Measurements from ENCODE around the gene TMEM201.
A peak's percentile ranks its signal among the peaks of the same experiment; 100 is the strongest.

Gene TMEM201, protein sequence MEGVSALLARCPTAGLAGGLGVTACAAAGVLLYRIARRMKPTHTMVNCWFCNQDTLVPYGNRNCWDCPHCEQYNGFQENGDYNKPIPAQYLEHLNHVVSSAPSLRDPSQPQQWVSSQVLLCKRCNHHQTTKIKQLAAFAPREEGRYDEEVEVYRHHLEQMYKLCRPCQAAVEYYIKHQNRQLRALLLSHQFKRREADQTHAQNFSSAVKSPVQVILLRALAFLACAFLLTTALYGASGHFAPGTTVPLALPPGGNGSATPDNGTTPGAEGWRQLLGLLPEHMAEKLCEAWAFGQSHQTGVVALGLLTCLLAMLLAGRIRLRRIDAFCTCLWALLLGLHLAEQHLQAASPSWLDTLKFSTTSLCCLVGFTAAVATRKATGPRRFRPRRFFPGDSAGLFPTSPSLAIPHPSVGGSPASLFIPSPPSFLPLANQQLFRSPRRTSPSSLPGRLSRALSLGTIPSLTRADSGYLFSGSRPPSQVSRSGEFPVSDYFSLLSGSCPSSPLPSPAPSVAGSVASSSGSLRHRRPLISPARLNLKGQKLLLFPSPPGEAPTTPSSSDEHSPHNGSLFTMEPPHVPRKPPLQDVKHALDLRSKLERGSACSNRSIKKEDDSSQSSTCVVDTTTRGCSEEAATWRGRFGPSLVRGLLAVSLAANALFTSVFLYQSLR

DNA sequence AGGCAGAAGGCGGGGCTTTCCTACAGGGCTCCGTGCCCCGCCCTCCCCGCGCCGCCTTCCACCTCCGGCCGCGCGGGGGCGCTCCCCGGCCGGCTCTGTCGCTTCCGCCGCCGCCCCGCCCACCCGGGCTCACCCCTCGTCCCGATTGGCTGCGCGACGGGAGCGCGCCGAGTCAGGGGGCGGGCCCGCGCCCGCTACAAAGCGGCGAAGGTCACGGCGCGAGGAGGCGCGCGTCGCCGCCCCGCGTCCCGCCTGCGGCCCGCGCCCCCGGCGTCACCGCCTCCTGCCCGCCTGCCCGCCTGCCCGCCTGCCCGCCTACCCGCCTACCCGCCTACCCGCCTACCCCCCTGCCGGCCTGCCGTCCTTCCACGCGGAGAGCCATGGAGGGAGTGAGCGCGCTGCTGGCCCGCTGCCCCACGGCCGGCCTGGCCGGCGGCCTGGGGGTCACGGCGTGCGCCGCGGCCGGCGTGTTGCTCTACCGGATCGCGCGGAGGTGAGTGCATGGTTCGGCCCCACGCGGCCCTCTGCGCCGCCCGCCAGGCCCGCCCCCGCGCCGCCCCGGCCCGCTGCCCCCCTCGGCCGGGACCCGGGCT lies at the start of gene TMEM201:
TMEM201 (plus strand) TSS at position 361 of the 593 bp plus-strand sequence; CDS start at position 381, 20 bp downstream.
- Histone ChIP-seq H3K9ac (ENCODE audit: low read length in 2 of 2) (peak within 1 kb of the TSS; percentile 66 to 74), H3K4me1 (ENCODE audit: control insufficient read depth, insufficient read depth, low read length) (peaks cover 31% of the 10 kb centered on the region), H3K27ac (ENCODE audit: low read length) (peak within 1 kb of the TSS; percentile 46), H3K27me3 (ENCODE audit: control insufficient read depth in 1 of 2, insufficient read depth in 2 of 2, low read length in 2 of 2) (no peaks in the 10 kb centered on the region), H3K9me3 (ENCODE audit: control insufficient read depth in 2 of 2, low read length in 2 of 2) (no peaks in the 10 kb centered on the region), H3K36me3 (ENCODE audit: control insufficient read depth in 2 of 2, insufficient read depth in 2 of 2, low read length in 2 of 2) (no peaks in the 10 kb centered on the region), H3K4me3 (ENCODE audit: low read length in 2 of 2) (peak within 1 kb of the TSS; percentile 70 to 78)

- H3K9ac ChIP-seq (ENCODE audit: low read length in 2 of 2), result peak within 1 kb of the TSS; percentile 84 to 85
- H3K36me3 ChIP-seq (ENCODE audit: control insufficient read depth in 2 of 2, insufficient read depth in 2 of 2, low read length in 2 of 2), result no peaks in the 10 kb centered on the region
- H3K9me3 ChIP-seq (ENCODE audit: control insufficient read depth in 2 of 2, low read length in 2 of 2), result no peaks in the 10 kb centered on the region
- no peaks in the 10 kb centered on the region for H3K27me3 ChIP-seq (ENCODE audit: control insufficient read depth in 1 of 2, insufficient read depth in 2 of 2, low read length in 2 of 2)
- H3K27ac ChIP-seq (ENCODE audit: low read length), result peak within 1 kb of the TSS; percentile 87
- peaks cover 29% of the 10 kb centered on the region for H3K4me1 ChIP-seq (ENCODE audit: control insufficient read depth, insufficient read depth, low read length)
- peak within 1 kb of the TSS; percentile 88 to 91 for H3K4me3 ChIP-seq (ENCODE audit: low read length in 2 of 2)
Observed at GRCh38 chr1:9539165-9539828, 49.4 kb upstream of the TMEM201 start, which contains the start of gene SLC25A33. Gene SLC25A33, plus strand, starts transcription at chr1:9539465. Its CDS starts 227 bp downstream, at chr1:9539692.

DNA sequence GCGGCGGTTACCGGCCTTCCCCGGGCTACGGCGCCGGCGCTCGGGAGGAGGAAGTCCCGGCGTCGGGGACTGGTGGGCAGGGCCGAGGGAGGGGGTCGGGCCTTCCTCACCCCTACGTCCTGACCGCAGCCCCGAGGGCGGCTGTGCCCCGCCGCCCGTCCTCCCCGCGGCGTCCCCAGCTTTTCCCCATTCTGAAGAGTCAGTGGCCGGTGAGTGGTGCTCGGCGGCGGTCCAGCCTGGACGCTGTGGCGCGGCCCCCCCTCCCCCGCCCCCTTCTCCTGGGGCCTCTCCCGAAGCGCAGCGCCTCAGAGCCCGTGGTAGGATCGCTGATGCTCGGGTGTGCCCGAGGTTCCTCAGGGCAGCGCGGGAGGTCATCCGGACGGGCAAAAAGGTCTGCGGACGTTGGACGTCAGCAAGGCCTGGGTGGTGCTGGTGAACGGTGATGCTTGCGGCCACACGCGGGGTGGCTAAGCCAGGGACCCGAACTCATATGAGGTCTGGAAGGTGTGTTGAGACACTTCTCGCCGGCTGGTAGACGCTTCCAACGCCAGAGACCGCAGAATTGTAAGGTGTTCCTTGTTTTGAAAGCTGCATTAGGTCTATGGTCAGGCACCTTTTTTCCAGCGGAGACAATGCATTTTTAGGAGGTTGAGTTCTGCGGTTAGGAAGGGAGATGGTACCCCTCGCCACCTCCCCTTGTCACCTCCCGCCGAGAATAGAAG lies 48.7 kb upstream of the TMEM201 start:
- H3K9me3 ChIP-seq (ENCODE audit: control insufficient read depth in 2 of 2, low read length in 2 of 2), result no peaks in the 10 kb centered on the region
- H3K36me3 ChIP-seq (ENCODE audit: control insufficient read depth in 2 of 2, insufficient read depth in 2 of 2, low read length in 2 of 2), result no peaks in the 10 kb centered on the region
- no peaks in the 10 kb centered on the region for H3K27me3 ChIP-seq (ENCODE audit: control insufficient read depth in 1 of 2, insufficient read depth in 2 of 2, low read length in 2 of 2)
- H3K4me1 ChIP-seq (ENCODE audit: control insufficient read depth, insufficient read depth, low read length), result peaks cover 29% of the 10 kb centered on the region
- H3K9ac ChIP-seq (ENCODE audit: low read length in 2 of 2), result peak overlapping the region; percentile 84 to 85
- H3K4me3 ChIP-seq (ENCODE audit: low read length in 2 of 2), result peak overlapping the region; percentile 88 to 91
- peak overlapping the region; percentile 82 for H3K27ac ChIP-seq (ENCODE audit: low read length)

DNA sequence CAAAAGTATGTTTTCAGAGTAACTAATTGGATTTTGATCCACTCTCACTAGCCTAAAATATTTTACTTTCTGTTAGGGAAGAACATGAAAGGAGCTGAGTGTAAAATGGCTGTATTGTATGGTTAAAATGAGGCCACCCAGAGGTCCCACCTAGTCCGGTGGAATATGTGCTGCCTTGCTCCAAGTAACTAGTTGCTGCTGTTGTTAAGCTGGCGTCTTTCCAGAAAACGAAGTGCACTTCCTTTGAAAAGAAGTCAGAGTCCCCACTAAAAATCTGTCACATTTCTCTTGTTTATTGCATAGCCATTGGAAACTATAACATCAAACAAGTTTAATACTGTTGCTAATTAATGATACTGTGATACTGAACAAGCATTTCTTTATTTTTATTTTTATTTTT lies 46.3 kb upstream of the TMEM201 start:
- Histone ChIP-seq H3K36me3 (ENCODE audit: control insufficient read depth in 2 of 2, insufficient read depth in 2 of 2, low read length in 2 of 2) (no peaks in the 10 kb centered on the region), H3K27ac (ENCODE audit: low read length) (peak overlapping the region; percentile 24), H3K9me3 (ENCODE audit: control insufficient read depth in 2 of 2, low read length in 2 of 2) (no peaks in the 10 kb centered on the region), H3K4me3 (ENCODE audit: low read length in 2 of 2) (peak overlapping the region in 1 of 2 donors; percentile 29), H3K27me3 (ENCODE audit: control insufficient read depth in 1 of 2, insufficient read depth in 2 of 2, low read length in 2 of 2) (no peaks in the 10 kb centered on the region), H3K4me1 (ENCODE audit: control insufficient read depth, insufficient read depth, low read length) (peaks cover 31% of the 10 kb centered on the region), H3K9ac (ENCODE audit: low read length in 2 of 2) (no peak overlapping the region)

DNA sequence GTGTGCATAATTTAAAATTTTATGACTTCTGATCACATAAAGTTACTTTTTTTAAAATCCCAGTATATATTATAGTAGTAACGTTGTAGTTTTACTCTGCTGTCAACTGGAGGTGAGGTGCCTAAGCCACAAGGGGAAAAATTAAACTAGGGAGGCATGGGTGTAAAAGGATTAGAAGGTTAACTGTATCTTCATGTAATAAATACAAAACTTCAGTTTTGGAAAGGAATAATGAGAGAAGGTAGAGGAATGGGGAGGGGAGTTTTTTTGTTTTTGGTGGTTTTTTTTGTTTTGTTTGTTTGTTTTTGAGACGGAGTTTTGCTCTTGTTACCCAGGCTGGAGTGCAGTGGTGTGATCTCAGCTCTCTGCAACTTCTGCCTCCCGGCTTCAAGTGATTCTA lies 43.8 kb upstream of the TMEM201 start:
- peaks cover 32% of the 10 kb centered on the region for H3K4me1 ChIP-seq (ENCODE audit: control insufficient read depth, insufficient read depth, low read length)
- no peak overlapping the region for H3K27ac ChIP-seq (ENCODE audit: low read length)
- no peaks in the 10 kb centered on the region for H3K9me3 ChIP-seq (ENCODE audit: control insufficient read depth in 2 of 2, low read length in 2 of 2)
- no peaks in the 10 kb centered on the region for H3K36me3 ChIP-seq (ENCODE audit: control insufficient read depth in 2 of 2, insufficient read depth in 2 of 2, low read length in 2 of 2)
- H3K9ac ChIP-seq (ENCODE audit: low read length in 2 of 2), result no peak overlapping the region
- H3K4me3 ChIP-seq (ENCODE audit: low read length in 2 of 2), result no peak overlapping the region
- no peaks in the 10 kb centered on the region for H3K27me3 ChIP-seq (ENCODE audit: control insufficient read depth in 1 of 2, insufficient read depth in 2 of 2, low read length in 2 of 2)

GRCh38 chr1:9549955-9550546 lies 38.7 kb upstream of the TMEM201 start:
- H3K4me1 ChIP-seq (ENCODE audit: control insufficient read depth, insufficient read depth, low read length), result peaks cover 9% of the 10 kb centered on the region
- peaks cover 0 to 2% of the 10 kb centered on the region in 2 donors for H3K36me3 ChIP-seq (ENCODE audit: control insufficient read depth in 2 of 2, insufficient read depth in 2 of 2, low read length in 2 of 2)
- no peak overlapping the region for H3K27ac ChIP-seq (ENCODE audit: low read length)
- H3K9me3 ChIP-seq (ENCODE audit: control insufficient read depth in 2 of 2, low read length in 2 of 2), result no peaks in the 10 kb centered on the region
- H3K27me3 ChIP-seq (ENCODE audit: control insufficient read depth in 1 of 2, insufficient read depth in 2 of 2, low read length in 2 of 2), result no peaks in the 10 kb centered on the region
- no peak overlapping the region for H3K9ac ChIP-seq (ENCODE audit: low read length in 2 of 2)
- no peak overlapping the region for H3K4me3 ChIP-seq (ENCODE audit: low read length in 2 of 2)

DNA sequence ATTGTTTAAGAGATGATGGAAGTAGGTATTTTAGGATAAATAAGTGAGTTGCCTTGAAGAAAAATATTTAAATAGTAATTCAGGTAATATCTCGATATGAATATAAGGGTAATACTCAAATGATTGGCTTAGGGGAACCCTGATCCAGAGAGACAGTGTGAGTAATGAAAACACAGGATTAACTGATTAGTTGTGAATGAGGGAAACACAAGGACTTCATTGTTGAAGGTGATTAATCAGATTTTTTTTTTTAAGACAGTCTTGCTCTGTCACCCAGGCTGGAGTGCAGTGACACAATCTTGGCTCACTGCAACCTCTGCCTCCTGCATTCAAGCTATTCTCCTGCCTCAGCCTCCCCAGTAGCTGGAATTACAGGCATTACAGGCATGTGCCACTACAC lies 36.7 kb upstream of the TMEM201 start:
- no peak overlapping the region for H3K4me3 ChIP-seq (ENCODE audit: low read length in 2 of 2)
- H3K27me3 ChIP-seq (ENCODE audit: control insufficient read depth in 1 of 2, insufficient read depth in 2 of 2, low read length in 2 of 2), result no peaks in the 10 kb centered on the region
- H3K27ac ChIP-seq (ENCODE audit: low read length), result no peak overlapping the region
- H3K9ac ChIP-seq (ENCODE audit: low read length in 2 of 2), result no peak overlapping the region
- no peaks in the 10 kb centered on the region for H3K9me3 ChIP-seq (ENCODE audit: control insufficient read depth in 2 of 2, low read length in 2 of 2)
- peaks cover 2 to 3% of the 10 kb centered on the region in 2 donors for H3K36me3 ChIP-seq (ENCODE audit: control insufficient read depth in 2 of 2, insufficient read depth in 2 of 2, low read length in 2 of 2)
- H3K4me1 ChIP-seq (ENCODE audit: control insufficient read depth, insufficient read depth, low read length), result peaks cover 17% of the 10 kb centered on the region

DNA sequence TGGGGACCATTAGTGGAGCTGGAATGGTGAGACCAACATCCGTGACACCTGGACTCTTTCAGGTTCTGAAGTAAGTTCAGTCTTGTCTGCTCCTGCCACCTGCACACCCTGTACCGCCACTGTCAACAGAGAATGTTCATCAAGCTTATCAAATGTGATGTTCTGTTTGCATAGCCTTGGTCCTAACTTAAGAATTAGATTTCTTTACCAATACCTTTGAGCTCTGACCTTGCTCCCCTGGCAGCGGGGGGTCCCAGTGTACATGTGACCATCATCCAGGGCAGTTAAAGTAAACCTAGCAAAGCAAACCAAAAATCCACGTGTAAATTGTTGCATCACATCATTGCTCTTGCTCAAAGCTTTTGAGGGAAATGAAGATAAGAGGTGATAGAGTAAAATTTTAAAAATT lies 35.0 kb upstream of the TMEM201 start:
- Histone ChIP-seq H3K27ac (ENCODE audit: low read length) (no peak overlapping the region), H3K4me1 (ENCODE audit: control insufficient read depth, insufficient read depth, low read length) (peaks cover 21% of the 10 kb centered on the region), H3K9ac (ENCODE audit: low read length in 2 of 2) (no peak overlapping the region), H3K4me3 (ENCODE audit: low read length in 2 of 2) (no peak overlapping the region), H3K9me3 (ENCODE audit: control insufficient read depth in 2 of 2, low read length in 2 of 2) (no peaks in the 10 kb centered on the region), H3K27me3 (ENCODE audit: control insufficient read depth in 1 of 2, insufficient read depth in 2 of 2, low read length in 2 of 2) (no peaks in the 10 kb centered on the region), H3K36me3 (ENCODE audit: control insufficient read depth in 2 of 2, insufficient read depth in 2 of 2, low read length in 2 of 2) (peaks cover 2 to 3% of the 10 kb centered on the region in 2 donors)

GRCh38 chr1:9555942-9556341 lies 32.8 kb upstream of the TMEM201 start:
- H3K27ac ChIP-seq (ENCODE audit: low read length), result peak overlapping the region; percentile 75
- peaks cover 2 to 3% of the 10 kb centered on the region in 2 donors for H3K36me3 ChIP-seq (ENCODE audit: control insufficient read depth in 2 of 2, insufficient read depth in 2 of 2, low read length in 2 of 2)
- peaks cover 32% of the 10 kb centered on the region for H3K4me1 ChIP-seq (ENCODE audit: control insufficient read depth, insufficient read depth, low read length)
- H3K9ac ChIP-seq (ENCODE audit: low read length in 2 of 2), result no peak overlapping the region
- no peaks in the 10 kb centered on the region for H3K9me3 ChIP-seq (ENCODE audit: control insufficient read depth in 2 of 2, low read length in 2 of 2)
- H3K4me3 ChIP-seq (ENCODE audit: low read length in 2 of 2), result peak overlapping the region; percentile 8 to 40
- H3K27me3 ChIP-seq (ENCODE audit: control insufficient read depth in 1 of 2, insufficient read depth in 2 of 2, low read length in 2 of 2), result no peaks in the 10 kb centered on the region
